Measurements from ENCODE around the gene UNG. TPM values are rescaled to one million over a fixed set of nuclear protein-coding genes. Genes with fewer than 3 reads are reported as not detected.

UNG gene
- total and polyA plus RNA-seq, 9 of the 15 experiments (the other 6 are each of a cell fraction or from before 2014, with no cell fraction given): 8.4 to 59.8 (median 41.0) TPM

- TF ChIP-seq CREB5 (CRISPR knock-in tag; IDR thresholded peaks at IDR 0.05) (no peak), MYC (IDR thresholded peaks at IDR 0.05; ENCODE audit: low read depth, low read length) (peak; percentile 98), MYC (CRISPR knock-in tag; IDR thresholded peaks at IDR 0.05; ENCODE audit: borderline replicate concordance, low read depth) (peak; percentile 61; the same call in 1 of the 2 replicates), RAD21 (CRISPR knock-in tag; conservative IDR thresholded peaks at IDR 0.05 in 1 of 2, IDR thresholded peaks at IDR 0.05 in 1 of 2) (peak; percentile 89 to 93), SFPQ (IDR thresholded peaks at IDR 0.05; ENCODE audit: low read depth, low read length) (no peak), YBX1 (IDR thresholded peaks at IDR 0.05) (no peak), SRSF3 (IDR thresholded peaks at IDR 0.05; ENCODE audit: insufficient read depth, low read length) (no peak), ZBTB40 (IDR thresholded peaks at IDR 0.05) (peak; percentile 88), ZBTB40 (CRISPR knock-in tag; IDR thresholded peaks at IDR 0.05) (no peak), TAF1 (IDR thresholded peaks at IDR 0.05; ENCODE audit: control insufficient read depth, extremely low read depth, insufficient read depth, low read length, severe bottlenecking) (peak; percentile 56), DEAF1 (CRISPR knock-in tag; IDR thresholded peaks at IDR 0.05) (peak; percentile 79)
Observed at GRCh38 chr12:109093022-109093918, 4.1 kb upstream of the UNG start, which contains the start of gene ALKBH2 (continued).

All from K562 (cell line).